GM12864 (cell line): Measurements from ENCODE around the gene MRPL47.
A peak's percentile ranks its signal among the peaks of the same experiment; 100 is the strongest.

Experiments used
- DNase-seq: peaks from one replicate; pipeline ENCODE4 v3.0.0-alpha.2; 2011; ENCODE audit warnings: low read depth
- H3K4me3 ChIP-seq: 2 replicates; pipeline ENCODE4 v1.5.1; 2011; ENCODE audit warnings: mild to moderate bottlenecking, low read depth, low read length, control low read depth
- CTCF ChIP-seq: IDR thresholded peaks from 2 replicates; pipeline ENCODE4 v1.5.1; 2011; ENCODE audit warnings: low read depth, mild to moderate bottlenecking, moderate library complexity, low read length, control low read depth, inconsistent platforms; ENCODE audit errors: missing control alignments

The MRPL47 gene

GRCh38 chr3:179562591-179563270 lies 41.7 kb downstream of the MRPL47 start, which contains the start of gene ACTL6A:
Gene ACTL6A (plus strand): TSS chr3:179562926. CDS start chr3:179563093, 167 bp downstream.
- no peak for TF ChIP-seq CTCF
- H3K4me3 ChIP-seq = peak within 1 kb of the TSS; percentile 68
- DNase-seq = peak; percentile 98

- H3K4me3 ChIP-seq = no peak overlapping the region
- DNase-seq = no peak
- no peak for TF ChIP-seq CTCF
Measured at GRCh38 chr3:179560791-179561190, 43.6 kb downstream of the MRPL47 start.

GRCh38 chr3:179558742-179559364 lies 45.6 kb downstream of the MRPL47 start:
- TF ChIP-seq CTCF = peak; percentile 84
- DNase-seq = no peak

GRCh38 chr3:179551349-179552105 lies 52.9 kb downstream of the MRPL47 start:
- no peak overlapping the region for H3K4me3 ChIP-seq
- no peak for DNase-seq
- no peak for TF ChIP-seq CTCF

More at GRCh38 chr3:179558742-179559364, 45.6 kb downstream of the MRPL47 start:
- H3K4me3 ChIP-seq = no peak overlapping the region

- no peak overlapping the region for H3K4me3 ChIP-seq
- TF ChIP-seq CTCF = no peak
- no peak for DNase-seq
Measured at GRCh38 chr3:179546814-179547241, 57.6 kb downstream of the MRPL47 start.

GRCh38 chr3:179544981-179545645 lies 59.3 kb downstream of the MRPL47 start:
- TF ChIP-seq CTCF = no peak
- no peak for DNase-seq
- H3K4me3 ChIP-seq = no peak overlapping the region
